ENCODE measurements around the gene SWT1. TPM values are rescaled to one million over a fixed set of nuclear protein-coding genes. Genes with fewer than 3 reads are reported as not detected.
A peak's percentile ranks its signal among the peaks of the same experiment; 100 is the strongest.

SWT1 gene
- total RNA-seq, 6 experiments from 2014 or later: 2.0 to 3.9 (median 2.4) TPM

- H3K36me3 ChIP-seq: no peaks in the 10 kb centered on the region
- no peak overlapping the region for H3K27ac ChIP-seq
- peaks cover 0 to 3% (median 0%) of the 10 kb centered on the region in 4 donors for H3K9me3 ChIP-seq
- intact Hi-C loops (cut with DNase I): no loop called here
- 95% methylated on average over 3 of the region's 3 CpGs for WGBS (ENCODE audit: insufficient coverage, low coverage, low lambda C conversion rate, missing lambda C conversion rate)
- no peak for DNase-seq
- no peaks in the 10 kb centered on the region for H3K4me1 ChIP-seq
- H3K4me3 ChIP-seq: no peak overlapping the region
- no peak for ATAC-seq
- no peaks in the 10 kb centered on the region for H3K27me3 ChIP-seq
- no peak for TF ChIP-seq CTCF (IDR thresholded peaks at IDR 0.05)
- no peak for TF ChIP-seq POLR2A (IDR thresholded peaks at IDR 0.05)
These were observed 131.5 kb downstream of the SWT1 start for GRCh38 chr1:185288435-185288834.

- Histone ChIP-seq H3K27ac (no peak overlapping the region), H3K36me3 (no peaks in the 10 kb centered on the region), H3K9me3 (peaks cover 0 to 3% (median 0%) of the 10 kb centered on the region in 4 donors), H3K27me3 (no peaks in the 10 kb centered on the region), H3K4me1 (no peaks in the 10 kb centered on the region), H3K4me3 (no peak overlapping the region)
- ATAC-seq: no peak
- TF ChIP-seq CTCF (IDR thresholded peaks at IDR 0.05) (no peak), POLR2A (IDR thresholded peaks at IDR 0.05) (no peak)
- no peak for DNase-seq
- intact Hi-C loops (cut with DNase I): no loop called here
These were observed 132.9 kb downstream of the SWT1 start for GRCh38 chr1:185289880-185290279.

GRCh38 chr1:185291159-185291558, 134.2 kb downstream of the SWT1 start:
- peaks cover 0 to 3% (median 0%) of the 10 kb centered on the region in 4 donors for H3K9me3 ChIP-seq
- intact Hi-C loops (cut with DNase I): no loop called here
- no peaks in the 10 kb centered on the region for H3K27me3 ChIP-seq
- H3K27ac ChIP-seq: no peak overlapping the region
- peaks cover 0 to 6% (median 1%) of the 10 kb centered on the region in 4 donors for H3K36me3 ChIP-seq
- no peak overlapping the region for H3K4me3 ChIP-seq
- DNase-seq (no peak), ATAC-seq (no peak)
- TF ChIP-seq CTCF (IDR thresholded peaks at IDR 0.05): no peak
- TF ChIP-seq POLR2A (IDR thresholded peaks at IDR 0.05): no peak
- WGBS (ENCODE audit: insufficient coverage, low coverage, low lambda C conversion rate, missing lambda C conversion rate): no CpG with 5 or more reads among the region's 1 CpG
- H3K4me1 ChIP-seq: no peaks in the 10 kb centered on the region

GRCh38 chr1:185291652-185292051, 134.7 kb downstream of the SWT1 start:
- Histone ChIP-seq H3K27me3 (no peaks in the 10 kb centered on the region), H3K9me3 (no peaks in the 10 kb centered on the region), H3K27ac (no peak overlapping the region), H3K36me3 (peaks cover 0 to 11% (median 4%) of the 10 kb centered on the region in 4 donors), H3K4me1 (no peaks in the 10 kb centered on the region), H3K4me3 (no peak overlapping the region)
- 67% methylated on average over 1 of the region's 1 CpG for WGBS (ENCODE audit: insufficient coverage, low coverage, low lambda C conversion rate, missing lambda C conversion rate)
- intact Hi-C loops (cut with DNase I): no loop called here
- DNase-seq (no peak), ATAC-seq (peak in 2 of 4 donors; percentile 22 to 39)
- TF ChIP-seq CTCF (IDR thresholded peaks at IDR 0.05) (no peak), POLR2A (IDR thresholded peaks at IDR 0.05) (no peak)

- Histone ChIP-seq H3K36me3 (peaks cover 0 to 17% (median 7%) of the 10 kb centered on the region in 4 donors), H3K9me3 (no peaks in the 10 kb centered on the region), H3K4me3 (no peak overlapping the region), H3K27me3 (no peaks in the 10 kb centered on the region), H3K27ac (no peak overlapping the region), H3K4me1 (no peaks in the 10 kb centered on the region)
- 60% methylated on average over 5 of the region's 5 CpGs for WGBS (ENCODE audit: insufficient coverage, low coverage, low lambda C conversion rate, missing lambda C conversion rate)
- no peak for TF ChIP-seq CTCF (IDR thresholded peaks at IDR 0.05)
- TF ChIP-seq POLR2A (IDR thresholded peaks at IDR 0.05): no peak
- intact Hi-C loops (cut with DNase I): no loop called here
- DNase-seq (no peak), ATAC-seq (peak in 3 of 4 donors; percentile 29 to 44 (median 35))
These were observed 135.3 kb downstream of the SWT1 start for GRCh38 chr1:185292237-185292636.
